ENCODE data around the gene CHCHD6.

GRCh38 chr3:126891791-126892190, 187.8 kb downstream of the CHCHD6 start:
- TF ChIP-seq CTCF (IDR thresholded peaks at IDR 0.05) (no peak), ZFX (IDR thresholded peaks at IDR 0.05; ENCODE audit: borderline replicate concordance) (no peak)
